GM18507 (cell line): ENCODE measurements around the gene GPER1.
"Not testable (repeated sequence)": the region's sequence is repeated elsewhere in the genome, so short reads cannot be mapped to it uniquely, and the experiment has no call there.

Experiments used
- DNase-seq: peaks from one replicate; pipeline ENCODE4 v3.0.0; 2011; ENCODE audit warnings: low read depth; ENCODE audit not compliant: insufficient read length; ENCODE audit errors: extremely low spot score
- FAIRE-seq: peaks from 2 replicates; lab custom pipeline; 2011; peaks lifted over from hg19 to GRCh38; lab: Jason Lieb, UNC

The GPER1 gene

GRCh38 chr7:1113548-1113885 is 25.6 kb downstream of the GPER1 start:
- FAIRE-seq (no peak), DNase-seq (no peak)

GRCh38 chr7:1114088-1114487 is 26.2 kb downstream of the GPER1 start:
- FAIRE-seq (no peak), DNase-seq (no peak)

GRCh38 chr7:1114505-1114904 is 26.6 kb downstream of the GPER1 start:
- DNase-seq (no peak), FAIRE-seq (no peak)

- DNase-seq, FAIRE-seq: not testable (repeated sequence)
These were observed 27.5 kb downstream of the GPER1 start for GRCh38 chr7:1115171-1116045.

- not testable (repeated sequence) for DNase-seq, FAIRE-seq
These were observed 28.6 kb downstream of the GPER1 start for GRCh38 chr7:1116383-1117008.

- no peak for FAIRE-seq
- DNase-seq = no peak
These were observed 29.5 kb downstream of the GPER1 start for GRCh38 chr7:1117321-1117928.

GRCh38 chr7:1119201-1119600 is 31.3 kb downstream of the GPER1 start:
- no peak for FAIRE-seq
- no peak for DNase-seq

- FAIRE-seq (no peak), DNase-seq (no peak)
These were observed 32.9 kb downstream of the GPER1 start for GRCh38 chr7:1120791-1121190.

GRCh38 chr7:1121476-1121875 is 33.6 kb downstream of the GPER1 start:
- FAIRE-seq = no peak

GRCh38 chr7:1121886-1122831 is 34.2 kb downstream of the GPER1 start:
- FAIRE-seq (no peak), DNase-seq (no peak)

More at GRCh38 chr7:1121476-1121875, 33.6 kb downstream of the GPER1 start:
- no peak for DNase-seq

- FAIRE-seq (no peak), DNase-seq (no peak)
These were observed 35.1 kb downstream of the GPER1 start for GRCh38 chr7:1122832-1123501.

GRCh38 chr7:1123715-1124114 is 35.8 kb downstream of the GPER1 start:
- DNase-seq = no peak

GRCh38 chr7:1124164-1124563 is 36.3 kb downstream of the GPER1 start:
- DNase-seq (no peak), FAIRE-seq (no peak)

More at GRCh38 chr7:1123715-1124114, 35.8 kb downstream of the GPER1 start:
- FAIRE-seq = no peak

- DNase-seq (no peak), FAIRE-seq (no peak)
These were observed 37.1 kb downstream of the GPER1 start for GRCh38 chr7:1124816-1125602.

- DNase-seq (no peak), FAIRE-seq (no peak)
These were observed 37.7 kb downstream of the GPER1 start for GRCh38 chr7:1125603-1125969.

GRCh38 chr7:1127001-1127400 is 39.1 kb downstream of the GPER1 start:
- no peak for DNase-seq
- FAIRE-seq = no peak

- FAIRE-seq = no peak
These were observed 41.5 kb downstream of the GPER1 start for GRCh38 chr7:1129431-1129830.

More at GRCh38 chr7:1129431-1129830, 41.5 kb downstream of the GPER1 start:
- no peak for DNase-seq
